ENCODE data around the gene PKD1.

PKD1 gene

DNA sequence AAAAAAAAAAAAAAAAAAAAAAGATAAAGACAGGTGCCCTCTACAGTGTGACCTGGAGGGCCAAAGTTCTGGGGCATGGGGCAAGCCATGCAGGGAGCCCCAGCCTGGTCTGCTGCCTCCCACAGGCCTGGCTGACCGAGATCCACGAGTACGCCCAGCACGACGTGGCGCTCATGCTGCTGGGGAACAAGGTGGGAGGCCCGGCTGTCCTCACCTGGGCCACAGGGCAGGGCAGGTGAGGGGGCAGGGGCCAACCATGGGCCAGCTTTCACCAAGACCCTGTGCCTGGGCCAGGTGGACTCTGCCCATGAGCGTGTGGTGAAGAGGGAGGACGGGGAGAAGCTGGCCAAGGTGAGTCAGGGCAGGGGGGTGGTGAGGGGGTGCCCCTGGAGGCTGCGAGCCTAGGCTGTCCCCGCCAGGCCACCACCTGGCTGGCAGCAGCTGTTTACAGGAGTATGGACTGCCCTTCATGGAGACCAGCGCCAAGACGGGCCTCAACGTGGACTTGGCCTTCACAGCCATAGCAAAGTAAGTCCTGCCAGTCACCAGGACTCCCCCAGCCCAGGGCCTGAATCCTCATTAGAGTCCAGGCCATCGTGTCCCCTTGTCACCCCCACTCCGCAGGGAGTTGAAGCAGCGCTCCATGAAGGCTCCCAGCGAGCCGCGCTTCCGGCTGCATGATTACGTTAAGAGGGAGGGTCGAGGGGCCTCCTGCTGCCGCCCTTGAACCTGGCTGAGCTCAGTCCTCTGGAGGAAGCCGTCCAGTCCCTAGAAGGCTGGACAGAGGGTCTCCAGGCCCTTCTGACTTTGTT is 17.2 kb upstream of the PKD1 start:
- TF ChIP-seq JUND (IDR thresholded peaks at IDR 0.05; ENCODE audit: low read depth), result no peak
- DNase-seq (ENCODE audit: low read depth in 1 of 2, low spot score in 1 of 2), result peak in 1 of 2 experiments; percentile 59
- in situ Hi-C loops (cut with HindIII; ENCODE audit: low pct_unique_long_range_greater_than_20kb, low sequenced_read_pairs), result no loop called here

DNA sequence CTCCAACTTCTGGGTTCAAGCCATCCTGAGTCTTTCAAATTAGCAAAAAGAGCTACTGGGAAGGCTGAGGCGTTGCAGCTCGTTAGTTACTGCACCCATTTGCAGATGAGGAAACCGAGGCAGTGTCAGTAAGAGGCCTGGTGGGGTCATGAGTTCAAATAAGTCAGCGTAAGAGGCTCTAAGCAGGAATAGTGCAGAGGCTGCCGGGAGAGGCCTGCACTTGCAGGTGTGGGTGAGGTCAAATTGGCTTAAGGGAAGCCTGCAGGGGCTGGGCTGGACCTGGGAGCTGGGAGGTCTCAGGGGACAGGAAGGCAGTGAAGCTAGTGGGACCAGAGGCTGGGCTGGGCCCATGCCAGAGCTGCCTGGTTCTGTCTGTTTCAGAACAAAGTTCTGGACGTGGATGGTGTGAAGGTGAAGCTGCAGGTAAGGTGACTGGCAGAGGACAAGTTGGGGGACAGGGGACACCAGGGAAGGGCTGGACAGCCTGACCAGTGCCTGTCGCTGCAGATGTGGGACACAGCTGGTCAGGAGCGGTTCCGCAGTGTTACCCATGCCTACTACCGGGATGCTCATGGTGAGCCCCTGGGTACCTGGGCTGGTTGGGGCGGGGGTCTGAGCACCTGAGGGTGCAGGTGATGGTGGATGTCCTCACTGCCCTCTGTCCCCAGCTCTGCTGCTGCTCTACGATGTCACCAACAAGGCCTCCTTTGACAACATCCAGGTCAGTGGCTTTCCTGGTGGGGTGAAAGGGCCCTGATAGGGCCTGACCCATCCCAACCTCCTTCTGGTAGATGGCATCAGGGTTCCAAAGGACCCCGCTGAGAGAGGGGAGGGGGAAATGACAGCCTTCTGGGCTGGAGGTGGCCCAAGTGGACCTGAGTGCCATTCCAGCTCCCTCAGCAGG is 15.7 kb upstream of the PKD1 start:
- no peak for DNase-seq (ENCODE audit: low read depth in 1 of 2, low spot score in 1 of 2)
- no peak for TF ChIP-seq JUND (IDR thresholded peaks at IDR 0.05; ENCODE audit: low read depth)
- in situ Hi-C loops (cut with HindIII; ENCODE audit: low pct_unique_long_range_greater_than_20kb, low sequenced_read_pairs), result no loop called here

DNA sequence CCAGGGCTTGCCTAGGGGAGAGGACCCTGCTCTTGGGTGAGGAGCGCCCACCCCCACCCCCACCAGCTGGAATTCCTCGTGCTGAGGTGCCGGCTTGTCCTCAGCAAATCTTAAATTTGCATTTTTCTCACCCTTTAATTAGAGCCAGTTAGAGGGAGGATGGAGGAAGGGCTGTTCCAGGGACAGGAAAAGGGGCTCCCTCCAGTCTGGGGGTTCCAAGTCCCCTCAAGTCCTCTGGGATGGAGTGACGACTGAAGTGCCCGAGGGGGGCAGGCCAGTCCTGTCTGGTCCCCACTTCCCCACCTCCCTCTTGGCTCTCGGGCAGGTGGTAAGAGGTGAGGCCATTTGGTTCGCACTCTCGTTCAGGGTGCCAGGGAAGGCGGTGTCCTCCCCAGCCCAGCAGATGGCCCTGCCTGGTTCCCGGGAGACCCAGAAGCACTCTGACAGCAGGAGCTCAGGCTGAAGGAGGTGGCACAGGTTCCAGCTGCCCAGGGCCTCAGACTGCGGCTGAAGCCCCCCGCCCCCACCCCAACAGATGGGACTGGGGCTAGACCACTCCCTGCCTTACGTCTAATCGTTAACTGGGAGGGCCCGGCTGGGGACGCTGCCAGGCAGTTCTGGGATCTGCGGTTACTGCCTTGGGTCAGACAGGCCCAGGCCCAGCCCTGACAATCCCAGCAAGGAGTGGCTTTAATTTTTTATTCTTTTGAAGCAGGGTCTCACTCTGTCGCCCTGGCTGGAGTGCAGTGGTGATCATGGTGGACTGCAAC is 14.9 kb upstream of the PKD1 start:
- no peak for TF ChIP-seq JUND (IDR thresholded peaks at IDR 0.05; ENCODE audit: low read depth)
- in situ Hi-C loops (cut with HindIII; ENCODE audit: low pct_unique_long_range_greater_than_20kb, low sequenced_read_pairs), result no loop called here
- DNase-seq (ENCODE audit: low read depth in 1 of 2, low spot score in 1 of 2), result peak in 1 of 2 experiments; percentile 65

DNA sequence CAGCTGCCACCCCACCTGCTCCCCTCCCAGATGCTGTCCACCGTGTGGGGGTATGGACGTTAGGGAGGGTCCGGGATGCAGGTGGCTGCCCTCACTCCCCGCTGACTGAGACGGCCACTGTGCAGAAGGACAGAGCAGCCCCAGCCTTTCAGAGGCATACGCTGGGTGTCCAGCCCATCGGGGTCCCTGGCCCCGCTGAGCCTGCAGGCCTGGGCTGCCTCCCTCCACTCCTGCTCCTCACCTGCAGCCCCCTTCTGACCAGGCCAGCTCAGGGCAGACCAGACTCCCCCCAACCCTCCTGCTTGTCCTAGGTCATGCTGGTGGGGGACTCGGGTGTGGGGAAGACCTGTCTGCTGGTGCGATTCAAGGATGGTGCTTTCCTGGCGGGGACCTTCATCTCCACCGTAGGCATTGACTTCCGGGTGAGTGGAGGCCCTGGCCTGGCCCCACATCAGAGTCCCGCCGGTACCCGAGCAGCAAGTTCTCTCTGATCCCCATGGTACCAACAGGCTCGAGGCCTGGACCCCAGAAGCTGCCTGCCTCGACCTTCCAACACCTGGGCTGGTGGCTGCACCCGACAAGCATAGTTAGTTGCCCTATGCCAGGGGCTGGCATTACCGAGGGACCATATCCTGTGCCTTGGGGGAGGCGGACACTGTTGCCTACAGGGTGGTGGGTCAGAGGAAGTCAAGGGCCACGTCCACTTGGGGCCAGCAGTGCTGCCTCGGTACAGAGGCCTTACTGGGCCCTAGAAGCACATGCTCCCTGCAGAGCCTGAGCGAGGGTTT is 14.1 kb upstream of the PKD1 start:
- no peak for TF ChIP-seq JUND (IDR thresholded peaks at IDR 0.05; ENCODE audit: low read depth)
- in situ Hi-C loops (cut with HindIII; ENCODE audit: low pct_unique_long_range_greater_than_20kb, low sequenced_read_pairs), result no loop called here
- peak in 1 of 2 experiments; percentile 29 for DNase-seq (ENCODE audit: low read depth in 1 of 2, low spot score in 1 of 2)

DNA sequence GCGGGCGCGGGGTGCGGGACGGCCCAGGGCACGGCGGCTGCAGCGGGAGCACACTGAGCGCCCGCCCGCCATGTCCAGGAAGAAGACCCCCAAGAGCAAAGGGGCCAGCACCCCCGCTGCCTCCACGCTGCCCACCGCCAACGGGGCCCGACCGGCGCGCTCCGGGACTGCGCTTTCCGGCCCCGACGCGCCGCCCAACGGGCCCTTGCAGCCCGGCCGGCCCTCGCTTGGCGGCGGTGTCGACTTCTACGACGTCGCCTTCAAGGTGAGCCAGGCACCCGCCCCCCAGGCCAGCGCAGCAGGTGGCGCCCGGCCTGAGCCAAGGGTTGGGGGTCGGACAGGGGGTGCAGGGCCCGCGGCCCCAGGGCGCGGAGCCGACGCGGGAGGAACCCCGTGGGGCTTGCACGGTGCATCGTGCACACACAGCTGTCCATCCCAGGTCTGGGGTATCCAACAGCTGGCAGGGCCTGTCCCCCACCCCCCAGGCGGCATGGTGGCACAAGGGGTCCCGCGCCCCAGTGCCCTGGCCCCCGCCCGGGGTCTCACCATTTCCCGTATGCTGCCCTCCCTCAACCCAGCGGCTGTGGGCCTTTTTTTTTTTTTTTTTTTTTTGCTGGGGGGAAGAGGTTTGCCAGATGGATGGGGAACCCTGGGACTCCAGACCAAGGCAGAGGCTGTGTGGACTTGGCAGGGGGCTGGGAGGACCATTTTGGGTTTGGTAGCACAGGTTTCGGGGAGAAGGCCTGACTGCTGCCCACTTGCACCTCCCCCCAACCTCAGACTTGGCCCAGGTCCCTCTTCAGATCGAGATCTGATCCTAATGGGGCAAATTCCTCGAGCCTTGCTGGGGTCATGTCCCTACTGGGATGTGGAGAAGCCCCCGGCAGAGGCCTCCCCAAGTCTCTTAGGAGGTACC is 13.3 kb upstream of the PKD1 start:
- peak in 1 of 2 experiments; percentile 66 for DNase-seq (ENCODE audit: low read depth in 1 of 2, low spot score in 1 of 2)
- no peak for TF ChIP-seq JUND (IDR thresholded peaks at IDR 0.05; ENCODE audit: low read depth)
- in situ Hi-C loops (cut with HindIII; ENCODE audit: low pct_unique_long_range_greater_than_20kb, low sequenced_read_pairs), result no loop called here

DNA sequence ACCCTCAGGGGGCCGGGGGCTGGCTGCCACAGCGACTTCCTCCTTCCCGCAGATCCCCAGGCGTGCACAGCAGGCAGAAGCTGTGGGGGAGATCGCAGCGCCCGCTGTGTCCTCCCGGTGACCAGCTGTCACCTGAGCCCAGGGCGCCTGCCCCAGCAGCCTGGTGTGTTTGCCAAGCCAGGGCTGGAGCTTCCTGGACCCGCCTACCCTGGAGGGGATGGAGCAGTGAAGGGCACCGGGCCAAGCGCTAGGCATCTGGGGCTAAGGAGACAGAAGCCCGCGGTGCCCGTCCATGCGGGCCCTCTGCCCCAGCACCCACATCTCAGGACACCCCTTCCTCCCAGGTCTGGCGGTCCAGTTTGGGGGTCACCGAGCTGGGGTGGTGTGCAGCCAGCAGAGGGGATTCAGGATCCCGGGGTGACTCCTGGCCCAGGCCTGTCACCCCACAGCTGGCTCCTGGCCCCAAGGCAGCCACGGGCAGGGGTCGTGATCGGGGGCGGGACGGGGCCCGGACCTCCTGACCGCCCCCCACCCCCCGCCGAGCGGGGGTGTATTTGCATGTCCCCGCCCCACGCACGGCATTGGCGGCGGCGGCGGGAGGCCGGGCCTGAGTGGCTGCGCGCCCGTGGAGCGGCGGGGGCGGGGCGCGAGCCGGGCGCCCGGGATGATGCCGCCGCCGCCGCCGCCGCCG is 12.4 kb upstream of the PKD1 start, which contains the start of gene RAB26:
Gene RAB26 (plus strand): TSS at position 645 of the 691 bp plus-strand sequence. CDS start 159 bp downstream, outside the sequence.
- in situ Hi-C loops (cut with HindIII; ENCODE audit: low pct_unique_long_range_greater_than_20kb, low sequenced_read_pairs), result no loop called here
- no peak for TF ChIP-seq JUND (IDR thresholded peaks at IDR 0.05; ENCODE audit: low read depth)
- DNase-seq (ENCODE audit: low read depth in 1 of 2, low spot score in 1 of 2), result peak; percentile 95 to 96

- in situ Hi-C loops (cut with HindIII; ENCODE audit: low pct_unique_long_range_greater_than_20kb, low sequenced_read_pairs), result no loop called here
- no peak for TF ChIP-seq JUND (IDR thresholded peaks at IDR 0.05; ENCODE audit: low read depth)
- no peak for DNase-seq (ENCODE audit: low read depth in 1 of 2, low spot score in 1 of 2)
Observed at GRCh38 chr16:2147378-2147777, 11.7 kb upstream of the PKD1 start.

GRCh38 chr16:2145843-2146242 is 10.1 kb upstream of the PKD1 start:
- no peak for DNase-seq (ENCODE audit: low read depth in 1 of 2, low spot score in 1 of 2)
- TF ChIP-seq JUND (IDR thresholded peaks at IDR 0.05; ENCODE audit: low read depth), result no peak
- in situ Hi-C loops (cut with HindIII; ENCODE audit: low pct_unique_long_range_greater_than_20kb, low sequenced_read_pairs), result no loop called here

GRCh38 chr16:2143878-2144485 is 8.3 kb upstream of the PKD1 start:
- no peak for DNase-seq (ENCODE audit: low read depth in 1 of 2, low spot score in 1 of 2)
- in situ Hi-C loops (cut with HindIII; ENCODE audit: low pct_unique_long_range_greater_than_20kb, low sequenced_read_pairs), result no loop called here
- no peak for TF ChIP-seq JUND (IDR thresholded peaks at IDR 0.05; ENCODE audit: low read depth)

All from T47D (cell line).